ENCODE results near the gene SUMO2. TPM values are rescaled to one million over a fixed set of nuclear protein-coding genes. Genes with fewer than 3 reads are reported as not detected.
"Not testable (repeated sequence)": the region's sequence is repeated elsewhere in the genome, so short reads cannot be mapped to it uniquely, and the experiment has no call there.

The SUMO2 gene
- total RNA-seq, 1 donor from 2014 or later = 449 TPM

DNA sequence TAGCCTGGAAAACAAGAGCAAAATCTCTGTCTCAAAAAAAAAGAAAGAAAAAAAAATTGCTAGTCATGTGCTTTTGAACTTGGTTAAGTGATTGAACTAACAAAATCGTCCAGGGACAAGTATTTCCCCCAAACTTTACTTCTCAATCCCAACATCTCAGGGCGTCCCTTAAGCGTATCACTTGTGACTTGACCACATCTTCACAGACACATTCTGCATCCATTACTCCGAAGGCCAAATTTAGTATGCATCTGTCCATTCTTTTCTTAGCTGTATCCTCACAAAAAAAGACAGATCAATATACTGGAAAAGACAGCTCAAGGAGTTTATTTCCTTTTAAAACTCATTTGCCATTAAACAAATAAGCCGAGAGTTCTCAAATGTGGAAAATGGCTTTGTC is 22.5 kb downstream of the SUMO2 start:
- no peak overlapping the region for H3K27ac ChIP-seq (ENCODE audit: low read depth, low read length)
- peaks cover 15% of the 10 kb centered on the region for H3K4me1 ChIP-seq (ENCODE audit: insufficient read depth, low read length)
- no peak overlapping the region for H3K4me3 Mint-ChIP-seq (ENCODE audit: unreplicated experiment)
- no peaks in the 10 kb centered on the region for H3K9me3 Mint-ChIP-seq (ENCODE audit: unreplicated experiment)
- TF ChIP-seq, protein P1, sequence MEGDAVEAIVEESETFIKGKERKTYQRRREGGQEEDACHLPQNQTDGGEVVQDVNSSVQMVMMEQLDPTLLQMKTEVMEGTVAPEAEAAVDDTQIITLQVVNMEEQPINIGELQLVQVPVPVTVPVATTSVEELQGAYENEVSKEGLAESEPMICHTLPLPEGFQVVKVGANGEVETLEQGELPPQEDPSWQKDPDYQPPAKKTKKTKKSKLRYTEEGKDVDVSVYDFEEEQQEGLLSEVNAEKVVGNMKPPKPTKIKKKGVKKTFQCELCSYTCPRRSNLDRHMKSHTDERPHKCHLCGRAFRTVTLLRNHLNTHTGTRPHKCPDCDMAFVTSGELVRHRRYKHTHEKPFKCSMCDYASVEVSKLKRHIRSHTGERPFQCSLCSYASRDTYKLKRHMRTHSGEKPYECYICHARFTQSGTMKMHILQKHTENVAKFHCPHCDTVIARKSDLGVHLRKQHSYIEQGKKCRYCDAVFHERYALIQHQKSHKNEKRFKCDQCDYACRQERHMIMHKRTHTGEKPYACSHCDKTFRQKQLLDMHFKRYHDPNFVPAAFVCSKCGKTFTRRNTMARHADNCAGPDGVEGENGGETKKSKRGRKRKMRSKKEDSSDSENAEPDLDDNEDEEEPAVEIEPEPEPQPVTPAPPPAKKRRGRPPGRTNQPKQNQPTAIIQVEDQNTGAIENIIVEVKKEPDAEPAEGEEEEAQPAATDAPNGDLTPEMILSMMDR (IDR thresholded peaks at IDR 0.05; ENCODE audit: insufficient read depth, low read depth, low read length) = no peak
- no peak for TF ChIP-seq EZH2 (IDR thresholded peaks at IDR 0.05; ENCODE audit: insufficient read depth, low read length)
- H3K79me2 ChIP-seq (ENCODE audit: insufficient read depth, low read length) = peaks cover 3% of the 10 kb centered on the region
- no peaks in the 10 kb centered on the region for H3K9me3 ChIP-seq (ENCODE audit: insufficient read depth, low read depth, low read length)
- no peak overlapping the region for H3K4me2 ChIP-seq (ENCODE audit: low read length)
- H3K4me1 Mint-ChIP-seq (ENCODE audit: low read depth, unreplicated experiment) = peaks cover 2% of the 10 kb centered on the region
- H3K9ac ChIP-seq (ENCODE audit: low read length) = no peak overlapping the region
- no peaks in the 10 kb centered on the region for H4K20me1 ChIP-seq (ENCODE audit: insufficient read depth, low read length)
- H3K27me3 Mint-ChIP-seq (ENCODE audit: low read depth, unreplicated experiment) = no peaks in the 10 kb centered on the region
- H3K27me3 ChIP-seq (ENCODE audit: insufficient read depth, low read length) = no peaks in the 10 kb centered on the region
- DNase-seq (ENCODE audit: low read depth) (no peak), FAIRE-seq (no peak)
- no peaks in the 10 kb centered on the region for H3K36me3 ChIP-seq (ENCODE audit: insufficient read depth, low read length)
- no peak overlapping the region for H3K4me3 ChIP-seq (ENCODE audit: insufficient read depth, low read depth, low read length)
- no peak overlapping the region for H3K27ac Mint-ChIP-seq (ENCODE audit: unreplicated experiment)
- H3K36me3 Mint-ChIP-seq (ENCODE audit: low read depth, unreplicated experiment) = peaks cover 6% of the 10 kb centered on the region
- H2AFZ ChIP-seq (ENCODE audit: low read depth, low read length) = no peak overlapping the region

DNA sequence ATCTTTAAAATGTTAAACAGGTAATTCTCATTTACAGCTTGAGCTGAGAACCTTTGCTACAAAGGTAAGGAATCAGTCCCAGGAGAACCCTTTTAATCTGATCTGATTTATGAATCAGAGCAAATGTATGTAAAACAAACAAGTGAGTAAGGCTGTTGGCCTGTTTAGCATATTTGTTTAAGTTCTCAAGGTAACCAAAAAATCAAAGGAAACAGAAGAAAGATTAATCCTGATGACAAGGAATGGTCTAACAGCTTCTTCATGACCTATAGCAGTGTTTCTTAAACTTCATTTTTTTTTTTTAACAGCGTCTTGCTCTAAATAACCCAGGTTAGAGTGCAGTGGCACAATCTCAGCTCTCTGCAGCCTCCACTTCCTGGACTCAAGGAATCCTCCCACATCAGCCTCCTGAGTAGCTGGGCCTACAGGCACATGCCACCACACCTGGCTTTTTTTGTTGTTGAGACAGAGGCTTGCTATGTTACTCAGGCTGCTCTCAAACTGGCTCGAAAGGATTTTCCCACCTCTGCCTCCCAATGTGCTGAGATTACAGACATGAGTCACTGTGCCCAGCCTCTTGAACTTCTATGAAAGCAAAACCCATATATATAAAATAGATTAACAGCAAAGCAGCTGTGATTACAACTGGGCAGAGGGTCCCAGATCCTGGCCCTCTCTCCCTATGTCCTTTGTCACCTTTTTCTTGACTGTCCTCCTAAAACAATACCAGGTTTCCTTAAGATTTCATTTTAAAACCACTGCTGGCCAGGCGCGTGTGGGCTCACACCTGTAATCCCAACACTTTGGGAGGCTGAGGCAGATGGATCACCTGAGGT is 23.3 kb downstream of the SUMO2 start:
- TF ChIP-seq, protein P1 (IDR thresholded peaks at IDR 0.05; ENCODE audit: insufficient read depth, low read depth, low read length) = no peak
- TF ChIP-seq EZH2 (IDR thresholded peaks at IDR 0.05; ENCODE audit: insufficient read depth, low read length) = no peak
- Mint-ChIP-seq H3K36me3 (ENCODE audit: low read depth, unreplicated experiment) (peaks cover 6% of the 10 kb centered on the region), H3K4me1 (ENCODE audit: low read depth, unreplicated experiment) (peaks cover 9% of the 10 kb centered on the region), H3K27ac (ENCODE audit: unreplicated experiment) (peak overlapping the region; percentile 87), H3K27me3 (ENCODE audit: low read depth, unreplicated experiment) (no peaks in the 10 kb centered on the region), H3K9me3 (ENCODE audit: unreplicated experiment) (no peaks in the 10 kb centered on the region), H3K4me3 (ENCODE audit: unreplicated experiment) (peak overlapping the region; percentile 20)
- H2AFZ ChIP-seq (ENCODE audit: low read depth, low read length) = no peak overlapping the region
- no peak for FAIRE-seq
- peak; percentile 65 for DNase-seq (ENCODE audit: low read depth)
- peaks cover 21% of the 10 kb centered on the region for H3K4me1 ChIP-seq (ENCODE audit: insufficient read depth, low read length)
- H3K27me3 ChIP-seq (ENCODE audit: insufficient read depth, low read length) = no peaks in the 10 kb centered on the region
- H3K36me3 ChIP-seq (ENCODE audit: insufficient read depth, low read length) = no peaks in the 10 kb centered on the region
- no peaks in the 10 kb centered on the region for H4K20me1 ChIP-seq (ENCODE audit: insufficient read depth, low read length)
- H3K9ac ChIP-seq (ENCODE audit: low read length) = peak overlapping the region; percentile 38
- no peak overlapping the region for H3K4me3 ChIP-seq (ENCODE audit: insufficient read depth, low read depth, low read length)
- H3K79me2 ChIP-seq (ENCODE audit: insufficient read depth, low read length) = peaks cover 3% of the 10 kb centered on the region
- H3K27ac ChIP-seq (ENCODE audit: low read depth, low read length) = peak overlapping the region; percentile 79
- no peaks in the 10 kb centered on the region for H3K9me3 ChIP-seq (ENCODE audit: insufficient read depth, low read depth, low read length)
- H3K4me2 ChIP-seq (ENCODE audit: low read length) = peak overlapping the region; percentile 45

- not testable (repeated sequence) for FAIRE-seq; H3K9me3 ChIP-seq (ENCODE audit: insufficient read depth, low read depth, low read length); H3K4me1 Mint-ChIP-seq (ENCODE audit: low read depth, unreplicated experiment); H2AFZ ChIP-seq (ENCODE audit: low read depth, low read length); H3K36me3 Mint-ChIP-seq (ENCODE audit: low read depth, unreplicated experiment); H4K20me1 ChIP-seq (ENCODE audit: insufficient read depth, low read length); H3K9me3 Mint-ChIP-seq (ENCODE audit: unreplicated experiment); H3K9ac ChIP-seq (ENCODE audit: low read length); H3K4me3 ChIP-seq (ENCODE audit: insufficient read depth, low read depth, low read length); H3K36me3 ChIP-seq (ENCODE audit: insufficient read depth, low read length); H3K4me3 Mint-ChIP-seq (ENCODE audit: unreplicated experiment); H3K4me2 ChIP-seq (ENCODE audit: low read length); H3K27me3 ChIP-seq (ENCODE audit: insufficient read depth, low read length); H3K27me3 Mint-ChIP-seq (ENCODE audit: low read depth, unreplicated experiment)
- peaks cover 21% of the 10 kb centered on the region for H3K4me1 ChIP-seq (ENCODE audit: insufficient read depth, low read length)
- H3K79me2 ChIP-seq (ENCODE audit: insufficient read depth, low read length) = peaks cover 12% of the 10 kb centered on the region
- peak overlapping the region; percentile 18 for H3K27ac Mint-ChIP-seq (ENCODE audit: unreplicated experiment)
- peak overlapping the region; percentile 79 for H3K27ac ChIP-seq (ENCODE audit: low read depth, low read length)
- DNase-seq (ENCODE audit: low read depth) = peak; percentile 54
Observed at GRCh38 chr17:75158480-75158879, 24.3 kb downstream of the SUMO2 start.
